ENCODE results near the gene EYS.
"Not testable (repeated sequence)": the region's sequence is repeated elsewhere in the genome, so short reads cannot be mapped to it uniquely, and the experiment has no call there.

EYS gene

GRCh38 chr6:65449926-65450325 is 257.1 kb downstream of the EYS start:
- no peak for DNase-seq

- no peak for DNase-seq
Measured at GRCh38 chr6:65448866-65449265, 258.2 kb downstream of the EYS start.

GRCh38 chr6:65436281-65436680 is 270.7 kb downstream of the EYS start:
- DNase-seq = no peak

GRCh38 chr6:65416621-65417020 is 290.4 kb downstream of the EYS start:
- no peak for DNase-seq

- DNase-seq = no peak
Measured at GRCh38 chr6:65410309-65410708, 296.7 kb downstream of the EYS start.

- no peak for DNase-seq
Measured at GRCh38 chr6:65402564-65402963, 304.5 kb downstream of the EYS start.

GRCh38 chr6:65399355-65400084 is 307.5 kb downstream of the EYS start:
- DNase-seq = no peak

GRCh38 chr6:65398851-65399250 is 308.2 kb downstream of the EYS start:
- no peak for DNase-seq

- no peak for DNase-seq
Measured at GRCh38 chr6:65350530-65350929, 356.5 kb downstream of the EYS start.

- DNase-seq = not testable (repeated sequence)
Measured at GRCh38 chr6:65302655-65303054, 404.4 kb downstream of the EYS start.

- no peak for DNase-seq
Measured at GRCh38 chr6:65299236-65299635, 407.8 kb downstream of the EYS start.

- no peak for DNase-seq
Measured at GRCh38 chr6:65295812-65296211, 411.2 kb downstream of the EYS start.

GRCh38 chr6:65289491-65289890 is 417.5 kb downstream of the EYS start:
- peak; percentile 43 for DNase-seq

GRCh38 chr6:65285275-65285674 is 421.8 kb downstream of the EYS start:
- DNase-seq = no peak

- DNase-seq = no peak
Measured at GRCh38 chr6:65280060-65280459, 427.0 kb downstream of the EYS start.

- no peak for DNase-seq
Measured at GRCh38 chr6:65262241-65262640, 444.8 kb downstream of the EYS start.

GRCh38 chr6:65259982-65260381 is 447.0 kb downstream of the EYS start:
- no peak for DNase-seq

- DNase-seq = peak; percentile 12
Measured at GRCh38 chr6:65259059-65259458, 448.0 kb downstream of the EYS start.

GRCh38 chr6:65253041-65253440 is 454.0 kb downstream of the EYS start:
- DNase-seq = no peak

- DNase-seq = no peak
Measured at GRCh38 chr6:65248101-65248610, 458.9 kb downstream of the EYS start.

- DNase-seq = no peak
Measured at GRCh38 chr6:65231616-65232015, 475.4 kb downstream of the EYS start.

GRCh38 chr6:65229825-65230224 is 477.2 kb downstream of the EYS start:
- peak; percentile 0 for DNase-seq

GRCh38 chr6:65221153-65221552 is 485.9 kb downstream of the EYS start:
- no peak for DNase-seq

GRCh38 chr6:65202738-65203137 is 504.3 kb downstream of the EYS start:
- DNase-seq = no peak

- no peak for DNase-seq
Measured at GRCh38 chr6:65199683-65200082, 507.3 kb downstream of the EYS start.

Measured in fibroblast of skin of right biceps (primary cell).